ENCODE results near the gene NCK2. TPM values are rescaled to one million over a fixed set of nuclear protein-coding genes. Genes with fewer than 3 reads are reported as not detected.

Gene NCK2
- total and polyA plus RNA-seq, 2 of the 13 experiments (the other 11 are each of a cell fraction or from before 2014, with no cell fraction given) = 14.8 to 23.5 TPM

DNA sequence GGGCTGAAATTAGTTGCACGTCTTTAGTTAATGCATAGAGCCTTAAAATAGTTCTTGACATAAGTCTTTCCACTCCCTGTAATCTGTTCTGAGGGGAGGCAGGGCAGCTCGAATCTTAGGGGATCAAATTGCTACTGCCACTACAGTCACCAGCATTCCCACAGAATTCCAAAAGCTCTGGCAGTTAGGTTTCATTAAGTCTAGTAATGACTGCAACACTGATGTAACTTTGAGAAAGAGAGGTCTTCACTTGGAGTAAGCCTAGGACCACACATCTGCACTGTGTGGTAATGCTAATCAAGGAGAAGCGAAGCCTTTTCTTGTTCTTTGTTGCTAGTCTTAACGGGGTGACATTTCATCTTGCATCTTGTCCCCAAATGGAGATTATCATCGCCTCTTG lies 19.3 kb upstream of the NCK2 start:
- ATAC-seq = no peak
- H3K9me3 ChIP-seq (ENCODE audit: low read length) = no peaks in the 10 kb centered on the region; the same call in 1 of the 2 replicates
- H3K4me3 ChIP-seq (replicated peaks in 1 of 3; ENCODE audit: insufficient read depth in 1 of 3, low read depth in 2 of 3, low read length in 3 of 3) = no peak overlapping the region
- 10% methylated on average over 5 of the region's 5 CpGs for WGBS (ENCODE audit: low lambda C conversion rate)
- no peak for FAIRE-seq
- ChIA-PET POLR2A (no interaction called here), CTCF (ENCODE audit: low intra/inter-chr PET ratio, low total read pairs) (no interaction called here)
- no peak overlapping the region for H3K27ac ChIP-seq (ENCODE audit: extremely low read length, insufficient read depth, low read length)
- intact Hi-C loops (cut with micrococcal nuclease; ENCODE audit: unreplicated experiment) = no loop called here
- no peak overlapping the region for H3K9ac ChIP-seq (ENCODE audit: insufficient read depth, low read depth, low read length)
- no peaks in the 10 kb centered on the region for H3K79me2 ChIP-seq (ENCODE audit: insufficient read depth, low read length)
- BruUV-seq (replicated peaks) = no TSS peak
- TF ChIP-seq, protein P1, sequence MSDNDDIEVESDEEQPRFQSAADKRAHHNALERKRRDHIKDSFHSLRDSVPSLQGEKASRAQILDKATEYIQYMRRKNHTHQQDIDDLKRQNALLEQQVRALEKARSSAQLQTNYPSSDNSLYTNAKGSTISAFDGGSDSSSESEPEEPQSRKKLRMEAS (IDR thresholded peaks at IDR 0.05) = no peak
- TF ChIP-seq RAD51 (IDR thresholded peaks at IDR 0.05; ENCODE audit: borderline replicate concordance) (no peak), ZNF343 (CRISPR knock-in tag; IDR thresholded peaks at IDR 0.05) (no peak)
- no peak overlapping the region for H3K4me2 ChIP-seq (ENCODE audit: low read depth, low read length)
- H3K36me3 ChIP-seq (replicated peaks in 1 of 2; ENCODE audit: control insufficient read depth in 1 of 2, insufficient read depth in 2 of 2, low read length in 2 of 2) = no peaks in the 10 kb centered on the region
- H4K20me1 ChIP-seq (ENCODE audit: insufficient read depth, low read length) = no peaks in the 10 kb centered on the region
- H3K4me1 ChIP-seq (ENCODE audit: insufficient read depth, low read length) = no peaks in the 10 kb centered on the region
- in situ Hi-C loops (cut with HindIII; ENCODE audit: extremely low pct_ligation_motif_present, low pct_unique_long_range_greater_than_20kb) = no loop called here
- no peak overlapping the region for H2AFZ ChIP-seq (ENCODE audit: low read length)
- peaks cover 0 to 4% of the 10 kb centered on the region in 2 experiments; a peak in 1 of 5 replicates for H3K27me3 ChIP-seq (ENCODE audit: control insufficient read depth in 1 of 2, insufficient read depth in 2 of 2, low read length in 2 of 2)
- DNase-seq (ENCODE audit: low spot score) = no peak

- no peaks in the 10 kb centered on the region for H3K36me3 ChIP-seq (replicated peaks in 1 of 2; ENCODE audit: control insufficient read depth in 1 of 2, insufficient read depth in 2 of 2, low read length in 2 of 2)
- in situ Hi-C loops (cut with HindIII; ENCODE audit: extremely low pct_ligation_motif_present, low pct_unique_long_range_greater_than_20kb) (no loop called here), intact Hi-C loops (cut with micrococcal nuclease; ENCODE audit: unreplicated experiment) (no loop called here)
- H3K9me3 ChIP-seq (ENCODE audit: low read length) = no peaks in the 10 kb centered on the region; the same call in 1 of the 2 replicates
- no peak overlapping the region for H3K27ac ChIP-seq (ENCODE audit: extremely low read length, insufficient read depth, low read length)
- H2AFZ ChIP-seq (ENCODE audit: low read length) = no peak overlapping the region
- ChIA-PET POLR2A (no interaction called here), CTCF (ENCODE audit: low intra/inter-chr PET ratio, low total read pairs) (no interaction called here)
- ATAC-seq = no peak
- BruUV-seq (replicated peaks) = no TSS peak
- H3K79me2 ChIP-seq (ENCODE audit: insufficient read depth, low read length) = no peaks in the 10 kb centered on the region
- no peaks in the 10 kb centered on the region for H3K4me1 ChIP-seq (ENCODE audit: insufficient read depth, low read length)
- no peak for FAIRE-seq
- DNase-seq (ENCODE audit: low spot score) = no peak
- WGBS (ENCODE audit: low lambda C conversion rate) = 0% methylated on average over 1 of the region's 1 CpG
- no peak overlapping the region for H3K4me2 ChIP-seq (ENCODE audit: low read depth, low read length)
- H3K9ac ChIP-seq (ENCODE audit: insufficient read depth, low read depth, low read length) = no peak overlapping the region
- H3K27me3 ChIP-seq (ENCODE audit: control insufficient read depth in 1 of 2, insufficient read depth in 2 of 2, low read length in 2 of 2) = peaks cover 0 to 19% of the 10 kb centered on the region in 2 experiments; a peak in 2 of 5 replicates
- no peaks in the 10 kb centered on the region for H4K20me1 ChIP-seq (ENCODE audit: insufficient read depth, low read length)
- H3K4me3 ChIP-seq (replicated peaks in 1 of 3; ENCODE audit: insufficient read depth in 1 of 3, low read depth in 2 of 3, low read length in 3 of 3) = no peak overlapping the region
- TF ChIP-seq EZH2 (conservative IDR thresholded peaks at IDR 0.05; ENCODE audit: low read depth, low read length) (no peak), ZEB1 (IDR thresholded peaks at IDR 0.05; ENCODE audit: insufficient replicate concordance, low read depth) (no peak), MLLT10 (CRISPR knock-in tag; IDR thresholded peaks at IDR 0.05) (no peak), ZNF12 (CRISPR knock-in tag; IDR thresholded peaks at IDR 0.05) (no peak), HDAC2 (CRISPR knock-in tag; IDR thresholded peaks at IDR 0.05) (no peak), ZNF292 (CRISPR knock-in tag; IDR thresholded peaks at IDR 0.05; ENCODE audit: borderline replicate concordance, low read depth) (no peak), REL (CRISPR knock-in tag; conservative IDR thresholded peaks at IDR 0.05) (no peak), KDM3A (CRISPR knock-in tag; IDR thresholded peaks at IDR 0.05; ENCODE audit: low read depth) (no peak), JUN (CRISPR knock-in tag; IDR thresholded peaks at IDR 0.05) (no peak), ZNF33B (CRISPR knock-in tag; IDR thresholded peaks at IDR 0.05) (no peak), MTA1 (CRISPR knock-in tag; IDR thresholded peaks at IDR 0.05; ENCODE audit: borderline replicate concordance) (no peak), ZBTB25 (CRISPR knock-in tag; IDR thresholded peaks at IDR 0.05) (no peak), PLSCR1 (CRISPR knock-in tag; IDR thresholded peaks at IDR 0.05; ENCODE audit: borderline replicate concordance) (no peak)
- TF ChIP-seq, protein P2, sequence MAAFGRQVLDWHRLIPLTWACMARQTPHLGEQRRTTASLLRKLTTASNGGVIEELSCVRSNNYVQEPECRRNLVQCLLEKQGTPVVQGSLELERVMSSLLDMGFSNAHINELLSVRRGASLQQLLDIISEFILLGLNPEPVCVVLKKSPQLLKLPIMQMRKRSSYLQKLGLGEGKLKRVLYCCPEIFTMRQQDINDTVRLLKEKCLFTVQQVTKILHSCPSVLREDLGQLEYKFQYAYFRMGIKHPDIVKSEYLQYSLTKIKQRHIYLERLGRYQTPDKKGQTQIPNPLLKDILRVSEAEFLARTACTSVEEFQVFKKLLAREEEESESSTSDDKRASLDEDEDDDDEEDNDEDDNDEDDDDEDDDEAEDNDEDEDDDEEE (CRISPR knock-in tag; IDR thresholded peaks at IDR 0.05) = no peak
These were observed 14.5 kb upstream of the NCK2 start for GRCh38 chr2:105730170-105730569.

Measured in HepG2 (cell line).